ENCODE data around the gene TRIM24.

Gene TRIM24

GRCh38 chr7:138579671-138580070 lies 119.6 kb downstream of the TRIM24 start:
- no peak for DNase-seq

- no peak for DNase-seq
Observed at GRCh38 chr7:138581065-138581464, 121.0 kb downstream of the TRIM24 start.

GRCh38 chr7:138584283-138584682 lies 124.2 kb downstream of the TRIM24 start:
- DNase-seq = no peak

- DNase-seq = no peak
Observed at GRCh38 chr7:138584696-138585095, 124.6 kb downstream of the TRIM24 start.

GRCh38 chr7:138585283-138585993 lies 125.4 kb downstream of the TRIM24 start:
- DNase-seq = no peak

GRCh38 chr7:138587485-138587884 lies 127.4 kb downstream of the TRIM24 start:
- DNase-seq = no peak

GRCh38 chr7:138588986-138589385 lies 128.9 kb downstream of the TRIM24 start:
- DNase-seq = no peak

GRCh38 chr7:138590154-138590553 lies 130.1 kb downstream of the TRIM24 start:
- no peak for DNase-seq

- no peak for DNase-seq
Observed at GRCh38 chr7:138595454-138595853, 135.4 kb downstream of the TRIM24 start.

- no peak for DNase-seq
Observed at GRCh38 chr7:138602451-138602850, 142.4 kb downstream of the TRIM24 start.

GRCh38 chr7:138603549-138604318 lies 143.7 kb downstream of the TRIM24 start:
- DNase-seq = no peak

- no peak for DNase-seq
Observed at GRCh38 chr7:138606236-138606635, 146.2 kb downstream of the TRIM24 start.

GRCh38 chr7:138607216-138608126 lies 147.4 kb downstream of the TRIM24 start:
- no peak for DNase-seq

- no peak for DNase-seq
Observed at GRCh38 chr7:138608275-138608674, 148.2 kb downstream of the TRIM24 start.

GRCh38 chr7:138610671-138611170 lies 150.7 kb downstream of the TRIM24 start:
- DNase-seq = no peak

- no peak for DNase-seq
Observed at GRCh38 chr7:138613630-138614029, 153.6 kb downstream of the TRIM24 start.

- no peak for DNase-seq
Observed at GRCh38 chr7:138616085-138616484, 156.0 kb downstream of the TRIM24 start.

- no peak for DNase-seq
Observed at GRCh38 chr7:138618506-138618905, 158.4 kb downstream of the TRIM24 start.

GRCh38 chr7:138618933-138619332 lies 158.9 kb downstream of the TRIM24 start:
- DNase-seq = no peak

- no peak for DNase-seq
Observed at GRCh38 chr7:138622841-138623240, 162.8 kb downstream of the TRIM24 start.

- no peak for DNase-seq
Observed at GRCh38 chr7:138625084-138625848, 165.2 kb downstream of the TRIM24 start.

GRCh38 chr7:138625849-138626230 lies 165.8 kb downstream of the TRIM24 start:
- no peak for DNase-seq

All from effector CD4-positive, alpha-beta T cell (primary cell).